Vagina (tissue), 2 donors: ENCODE measurements around the gene KCNIP4. TPM values are rescaled to one million over a fixed set of nuclear protein-coding genes. Genes with fewer than 3 reads are reported as not detected.

Experiments used
- DNase-seq, 2 donors: peaks; one replicate each; pipeline ENCODE4 v3.0.0-alpha.2; 2017; ENCODE audit errors: extremely low spot score in 2 of 2
- H3K27ac ChIP-seq: fragments of 200-600 bp; sonication (generic); one replicate; pipeline ENCODE4 v1.5.1; 2019
- H3K27me3 ChIP-seq: fragments of 200-600 bp; sonication (generic); one replicate; pipeline ENCODE4 v1.5.1; 2019
- H3K36me3 ChIP-seq, 2 donors: fragments of 200-600 bp; sonication (generic); one replicate each; pipeline ENCODE4 v1.5.1; 2017 to 2019
- H3K4me1 ChIP-seq: fragments of 200-600 bp; sonication (generic); one replicate; pipeline ENCODE4 v1.5.1; 2019
- H3K4me3 ChIP-seq, 2 donors: fragments of 200-600 bp; sonication (generic); 1 replicate in 1 of 2; 2 replicates in 1 of 2; pipeline ENCODE4 v1.5.1; 2016 to 2019
- H3K9me3 ChIP-seq: fragments of 200-600 bp; sonication (generic); one replicate; pipeline ENCODE4 v1.5.1; 2019
- CTCF ChIP-seq, 3 experiments: fragments of 450-650 bp in 2 of 3; fragments of 200-600 bp in 1 of 3; sonication (generic) in 1 of 3; IDR thresholded peaks; one replicate each; pipeline ENCODE4 v1.5.1; 2017 to 2019; ENCODE audit warnings: antibody characterized with exemption in 3 of 3, mild to moderate bottlenecking in 2 of 3, moderate library complexity in 2 of 3
- POLR2A ChIP-seq, 2 donors: fragments of 450-650 bp; IDR thresholded peaks; one replicate each; pipeline ENCODE4 v1.6.1; 2017; ENCODE audit warnings: antibody characterized with exemption in 2 of 2, mild to moderate bottlenecking in 2 of 2, moderate library complexity in 2 of 2
- POLR2AphosphoS5 ChIP-seq, 2 donors: sonication (generic); formaldehyde crosslinking; IDR thresholded peaks; one replicate each; pipeline ENCODE4 v1.9.0; 2017; ENCODE audit warnings: antibody characterized with exemption in 2 of 2, mild to moderate bottlenecking in 2 of 2, low read depth in 1 of 2; ENCODE audit not compliant: insufficient read depth in 1 of 2
- intact Hi-C: fragments of 100-400 bp; cut with DNase I; formaldehyde crosslinking; loops from one replicate; pipeline ENCODE4 v1.15.1; 2023
- total RNA-seq: library from RNA; depleted of rRNA; stranded (reverse); fragments of >200 nt; gene quantifications from one replicate; pipeline ENCODE4 v1.2.3, GENCODE V29; 2016

The KCNIP4 gene
- total RNA-seq, 1 donor from 2014 or later, result not detected

GRCh38 chr4:21780148-21780547, 168.4 kb downstream of the KCNIP4 start:
- H3K36me3 ChIP-seq, result no peaks in the 10 kb centered on the region
- intact Hi-C loops, result no loop called here
- H3K4me3 ChIP-seq, result no peak overlapping the region
- TF ChIP-seq POLR2A (IDR thresholded peaks at IDR 0.05), result no peak
- TF ChIP-seq CTCF (IDR thresholded peaks at IDR 0.05), result no peak
- TF ChIP-seq POLR2AphosphoS5 (IDR thresholded peaks at IDR 0.05; ENCODE audit: insufficient read depth in 1 of 2, low read depth in 1 of 2), result no peak
- DNase-seq, result no peak
- H3K27ac ChIP-seq, result no peak overlapping the region
- H3K4me1 ChIP-seq, result no peaks in the 10 kb centered on the region
- no peaks in the 10 kb centered on the region for H3K27me3 ChIP-seq
- no peaks in the 10 kb centered on the region for H3K9me3 ChIP-seq

- Histone ChIP-seq H3K36me3 (no peaks in the 10 kb centered on the region), H3K27me3 (no peaks in the 10 kb centered on the region), H3K4me1 (no peaks in the 10 kb centered on the region), H3K9me3 (no peaks in the 10 kb centered on the region), H3K4me3 (no peak overlapping the region), H3K27ac (no peak overlapping the region)
- no peak for DNase-seq
- intact Hi-C loops, result no loop called here
- TF ChIP-seq CTCF (IDR thresholded peaks at IDR 0.05) (no peak), POLR2A (IDR thresholded peaks at IDR 0.05) (no peak), POLR2AphosphoS5 (IDR thresholded peaks at IDR 0.05; ENCODE audit: insufficient read depth in 1 of 2, low read depth in 1 of 2) (no peak)
These were observed 169.9 kb downstream of the KCNIP4 start for GRCh38 chr4:21778702-21779101.

GRCh38 chr4:21775703-21776102, 172.9 kb downstream of the KCNIP4 start:
- Histone ChIP-seq H3K4me3 (no peak overlapping the region), H3K4me1 (no peaks in the 10 kb centered on the region), H3K27me3 (no peaks in the 10 kb centered on the region), H3K27ac (no peak overlapping the region), H3K36me3 (no peaks in the 10 kb centered on the region), H3K9me3 (no peaks in the 10 kb centered on the region)
- DNase-seq, result no peak
- intact Hi-C loops, result no loop called here
- TF ChIP-seq CTCF (IDR thresholded peaks at IDR 0.05) (no peak), POLR2A (IDR thresholded peaks at IDR 0.05) (no peak), POLR2AphosphoS5 (IDR thresholded peaks at IDR 0.05; ENCODE audit: insufficient read depth in 1 of 2, low read depth in 1 of 2) (no peak)

- no peaks in the 10 kb centered on the region for H3K9me3 ChIP-seq
- H3K27ac ChIP-seq, result no peak overlapping the region
- no peaks in the 10 kb centered on the region for H3K27me3 ChIP-seq
- no peaks in the 10 kb centered on the region for H3K4me1 ChIP-seq
- TF ChIP-seq CTCF (IDR thresholded peaks at IDR 0.05) (no peak), POLR2AphosphoS5 (IDR thresholded peaks at IDR 0.05; ENCODE audit: insufficient read depth in 1 of 2, low read depth in 1 of 2) (no peak), POLR2A (IDR thresholded peaks at IDR 0.05) (no peak)
- no peak for DNase-seq
- intact Hi-C loops, result no loop called here
- H3K36me3 ChIP-seq, result no peaks in the 10 kb centered on the region
- no peak overlapping the region for H3K4me3 ChIP-seq
These were observed 179.0 kb downstream of the KCNIP4 start for GRCh38 chr4:21769404-21770147.
